ENCODE data around the gene IFRD2. TPM values are rescaled to one million over a fixed set of nuclear protein-coding genes. Genes with fewer than 3 reads are reported as not detected.

The IFRD2 gene
- total and polyA plus RNA-seq, 2 of the 13 experiments (the other 11 are each of a cell fraction or from before 2014, with no cell fraction given) = 32.8 to 96.1 TPM

GRCh38 chr3:50292159-50293078, at the start of gene IFRD2 (continued):
- TF ChIP-seq ATRX (CRISPR knock-in tag; IDR thresholded peaks at IDR 0.05; ENCODE audit: borderline replicate concordance) = no peak
- TF ChIP-seq CEBPG (CRISPR knock-in tag; IDR thresholded peaks at IDR 0.05) = no peak
- TF ChIP-seq ZNF644 (CRISPR knock-in tag; IDR thresholded peaks at IDR 0.05; ENCODE audit: low read depth) = no peak
- no peak for TF ChIP-seq GPBP1L1 (CRISPR knock-in tag; IDR thresholded peaks at IDR 0.05)
- TF ChIP-seq MLLT10 (CRISPR knock-in tag; IDR thresholded peaks at IDR 0.05) = no peak
- TF ChIP-seq ARNTL (CRISPR knock-in tag; IDR thresholded peaks at IDR 0.05) = peak; percentile 62; the same call in 1 of the 2 replicates
- 0 out of 2 replicates have a peak, but pooled peaks have one; percentile 31 for TF ChIP-seq MEIS1 (CRISPR knock-in tag; IDR thresholded peaks at IDR 0.05; ENCODE audit: borderline replicate concordance)
- no peak for TF ChIP-seq MTF2 (CRISPR knock-in tag; IDR thresholded peaks at IDR 0.05; ENCODE audit: borderline replicate concordance)
- no peak for TF ChIP-seq ATF3 (CRISPR knock-in tag; IDR thresholded peaks at IDR 0.05)
- peak; percentile 96; the same call in 1 of the 2 replicates for TF ChIP-seq ZNF572 (CRISPR knock-in tag; IDR thresholded peaks at IDR 0.05)
- no peak for TF ChIP-seq ZNF841 (CRISPR knock-in tag; IDR thresholded peaks at IDR 0.05; ENCODE audit: borderline replicate concordance)
- TF ChIP-seq ZNF75D (CRISPR knock-in tag; IDR thresholded peaks at IDR 0.05; ENCODE audit: borderline replicate concordance) = no peak
- TF ChIP-seq GPN1 (CRISPR knock-in tag; IDR thresholded peaks at IDR 0.05; ENCODE audit: borderline replicate concordance) = no peak; the same call in 1 of the 2 replicates
- no peak for TF ChIP-seq CBX1 (IDR thresholded peaks at IDR 0.05; ENCODE audit: low read depth)
- TF ChIP-seq DMAP1 (CRISPR knock-in tag; IDR thresholded peaks at IDR 0.05) = peak; percentile 80; the same call in 1 of the 2 replicates
- TF ChIP-seq GLMP (CRISPR knock-in tag; IDR thresholded peaks at IDR 0.05; ENCODE audit: borderline replicate concordance) = no peak
- TF ChIP-seq ZNF367 (CRISPR knock-in tag; IDR thresholded peaks at IDR 0.05; ENCODE audit: borderline replicate concordance) = no peak
- peak; percentile 78; the same call in 1 of the 2 replicates for TF ChIP-seq ZFY (CRISPR knock-in tag; IDR thresholded peaks at IDR 0.05)
- TF ChIP-seq ZMAT3 (CRISPR knock-in tag; conservative IDR thresholded peaks at IDR 0.05) = 0 out of 2 replicates have a peak, but pooled peaks have one; percentile 29
- no peak for TF ChIP-seq JUN (CRISPR knock-in tag; IDR thresholded peaks at IDR 0.05)
- TF ChIP-seq ZNF770 (CRISPR knock-in tag; IDR thresholded peaks at IDR 0.05) = no peak
- TF ChIP-seq MAZ (IDR thresholded peaks at IDR 0.05; ENCODE audit: borderline replicate concordance, low read depth, low read length) = peak; percentile 90
- peak; percentile 97 for TF ChIP-seq MAZ (CRISPR knock-in tag; IDR thresholded peaks at IDR 0.05; ENCODE audit: low read depth)
- TF ChIP-seq E2F2 (CRISPR knock-in tag; IDR thresholded peaks at IDR 0.05; ENCODE audit: borderline replicate concordance) = peak; percentile 94; the same call in 1 of the 2 replicates

All from HepG2 (cell line).